ENCODE results near the gene PLXNA2.

The PLXNA2 gene

DNA sequence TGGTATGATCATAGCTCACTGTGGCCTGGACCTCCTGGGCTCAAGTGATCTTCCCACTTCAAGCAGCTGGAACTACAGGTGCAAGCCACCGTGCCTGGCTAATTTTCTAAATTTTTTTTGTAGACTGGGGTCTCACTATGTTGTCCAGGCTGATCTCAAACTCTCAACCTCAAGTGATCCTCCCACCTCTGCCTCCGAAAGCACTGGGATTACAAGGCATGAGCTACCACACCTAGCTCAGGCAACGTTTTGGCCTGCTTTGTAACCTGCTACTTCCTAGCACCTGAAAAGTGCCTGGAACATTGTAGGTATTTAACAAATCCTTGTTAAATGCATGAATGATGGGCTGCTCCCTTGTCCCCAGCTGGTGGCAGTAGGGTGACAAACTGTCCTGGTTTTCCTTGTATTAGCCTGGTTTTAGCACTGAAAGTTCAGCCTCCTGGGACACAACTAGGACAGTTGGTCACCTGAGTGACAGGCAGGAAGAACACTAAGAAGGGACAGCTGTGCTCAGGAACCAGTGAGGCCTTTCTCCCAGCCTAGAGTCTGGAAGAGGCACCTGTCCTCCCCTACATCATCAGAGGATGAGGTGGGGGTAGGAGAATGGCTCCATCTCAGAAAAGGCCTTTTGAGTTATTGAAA, 244.8 kb downstream of the PLXNA2 start:
- no peak for TF ChIP-seq ZNF274 (IDR thresholded peaks at IDR 0.05; ENCODE audit: low read depth, low read length)
- H3K4me3 ChIP-seq (ENCODE audit: low read length): no peak overlapping the region

DNA sequence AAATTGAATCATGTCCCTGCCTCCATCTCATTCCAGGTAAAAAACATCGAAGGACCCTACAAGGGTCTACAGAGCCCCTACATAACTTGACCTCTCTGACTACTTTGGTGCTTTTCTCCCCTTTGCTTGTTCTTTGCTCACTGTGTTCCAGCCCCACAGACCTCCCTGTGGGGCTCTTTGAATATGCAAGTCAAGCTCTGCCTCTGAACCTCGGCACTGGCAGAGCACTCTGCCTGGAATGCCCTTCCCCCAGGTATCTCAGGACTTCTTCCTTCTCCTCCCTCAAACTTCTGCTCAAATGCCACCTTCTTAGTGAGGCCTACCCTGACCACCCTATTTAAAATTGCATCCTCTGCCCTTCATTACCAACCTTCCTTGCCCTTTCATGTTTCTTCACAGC, 245.5 kb downstream of the PLXNA2 start:
- H3K4me3 ChIP-seq (ENCODE audit: low read length): no peak overlapping the region
- TF ChIP-seq ZNF274 (IDR thresholded peaks at IDR 0.05; ENCODE audit: low read depth, low read length): no peak

DNA sequence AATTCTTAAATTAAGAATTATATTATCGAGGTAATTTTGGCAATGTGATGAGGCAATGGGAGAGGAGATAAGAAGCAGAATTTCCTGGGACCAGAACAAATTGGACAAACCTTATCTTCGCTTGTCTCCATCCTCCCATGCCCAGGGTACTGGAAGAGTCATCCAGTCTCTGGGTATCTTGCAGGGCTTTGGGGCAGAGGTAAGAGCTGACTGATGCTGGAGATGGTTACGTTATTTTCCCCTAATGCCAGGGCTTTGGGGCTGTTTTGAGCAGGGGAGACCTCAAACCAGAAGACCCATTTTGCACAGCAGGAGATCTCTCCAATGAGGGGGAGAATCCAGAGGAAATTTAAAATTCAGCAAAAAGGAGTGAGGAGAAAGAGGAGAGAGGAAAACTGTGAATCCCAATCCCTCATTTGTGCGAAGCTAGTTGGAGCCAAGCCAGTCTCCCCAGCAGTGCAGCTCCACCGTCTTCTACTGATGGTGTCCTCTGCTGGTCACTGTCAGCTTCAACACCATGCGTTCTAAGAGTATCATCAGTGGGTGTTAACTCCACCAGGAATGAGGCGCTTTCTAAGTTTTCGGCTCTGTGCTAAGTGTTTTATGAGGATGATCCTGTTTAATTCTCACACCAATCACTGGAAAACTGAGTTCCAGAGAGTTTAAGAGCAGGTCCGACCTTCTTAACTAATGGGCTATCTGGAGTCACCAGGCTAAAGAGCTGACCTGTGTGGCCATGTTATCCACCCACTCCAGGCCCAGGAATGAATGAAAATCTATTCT, 246.5 kb downstream of the PLXNA2 start:
- TF ChIP-seq ZNF274 (IDR thresholded peaks at IDR 0.05; ENCODE audit: low read depth, low read length): no peak
- H3K4me3 ChIP-seq (ENCODE audit: low read length): no peak overlapping the region

DNA sequence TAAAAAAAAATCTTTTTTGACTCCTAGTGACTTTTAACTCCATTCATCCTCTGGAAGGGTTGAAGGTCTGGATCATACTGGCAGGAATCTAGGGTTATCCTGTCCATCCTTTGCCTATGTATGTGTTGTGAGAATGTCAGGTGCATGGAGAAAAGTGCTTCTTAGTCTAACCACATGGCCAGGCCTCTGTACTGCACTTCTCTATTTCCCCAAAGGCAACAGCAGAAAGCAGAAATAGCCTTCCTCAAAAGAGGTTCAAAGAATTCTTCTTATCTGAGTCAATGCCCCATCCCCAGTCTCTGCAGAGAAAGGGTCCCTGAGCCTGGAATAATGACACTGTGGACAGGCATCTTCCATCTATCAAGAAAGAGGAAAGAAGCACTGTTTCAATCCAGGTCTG, 247.5 kb downstream of the PLXNA2 start:
- TF ChIP-seq ZNF274 (IDR thresholded peaks at IDR 0.05; ENCODE audit: low read depth, low read length): no peak
- H3K4me3 ChIP-seq (ENCODE audit: low read length): no peak overlapping the region

DNA sequence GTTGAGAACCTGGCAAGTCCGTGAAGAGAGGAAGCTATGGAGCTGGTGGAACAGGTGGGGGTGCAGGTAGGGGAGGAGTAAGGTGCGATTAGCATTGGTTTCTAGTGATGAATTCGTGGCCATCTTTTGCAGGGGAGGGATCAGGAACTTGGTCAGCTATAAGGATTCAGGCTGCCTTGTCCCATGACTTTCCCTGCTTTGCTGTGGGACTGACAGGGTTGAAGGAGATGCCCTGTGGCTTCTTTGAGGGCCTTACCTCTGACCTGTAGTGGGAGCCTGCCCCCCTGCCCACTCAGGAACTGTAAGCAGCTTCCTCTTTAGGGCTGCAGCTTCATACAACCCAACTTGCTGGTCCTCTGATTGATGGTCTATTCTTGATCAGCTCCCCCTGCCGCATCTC, 248.6 kb downstream of the PLXNA2 start:
- H3K4me3 ChIP-seq (ENCODE audit: low read length): no peak overlapping the region
- TF ChIP-seq ZNF274 (IDR thresholded peaks at IDR 0.05; ENCODE audit: low read depth, low read length): no peak

DNA sequence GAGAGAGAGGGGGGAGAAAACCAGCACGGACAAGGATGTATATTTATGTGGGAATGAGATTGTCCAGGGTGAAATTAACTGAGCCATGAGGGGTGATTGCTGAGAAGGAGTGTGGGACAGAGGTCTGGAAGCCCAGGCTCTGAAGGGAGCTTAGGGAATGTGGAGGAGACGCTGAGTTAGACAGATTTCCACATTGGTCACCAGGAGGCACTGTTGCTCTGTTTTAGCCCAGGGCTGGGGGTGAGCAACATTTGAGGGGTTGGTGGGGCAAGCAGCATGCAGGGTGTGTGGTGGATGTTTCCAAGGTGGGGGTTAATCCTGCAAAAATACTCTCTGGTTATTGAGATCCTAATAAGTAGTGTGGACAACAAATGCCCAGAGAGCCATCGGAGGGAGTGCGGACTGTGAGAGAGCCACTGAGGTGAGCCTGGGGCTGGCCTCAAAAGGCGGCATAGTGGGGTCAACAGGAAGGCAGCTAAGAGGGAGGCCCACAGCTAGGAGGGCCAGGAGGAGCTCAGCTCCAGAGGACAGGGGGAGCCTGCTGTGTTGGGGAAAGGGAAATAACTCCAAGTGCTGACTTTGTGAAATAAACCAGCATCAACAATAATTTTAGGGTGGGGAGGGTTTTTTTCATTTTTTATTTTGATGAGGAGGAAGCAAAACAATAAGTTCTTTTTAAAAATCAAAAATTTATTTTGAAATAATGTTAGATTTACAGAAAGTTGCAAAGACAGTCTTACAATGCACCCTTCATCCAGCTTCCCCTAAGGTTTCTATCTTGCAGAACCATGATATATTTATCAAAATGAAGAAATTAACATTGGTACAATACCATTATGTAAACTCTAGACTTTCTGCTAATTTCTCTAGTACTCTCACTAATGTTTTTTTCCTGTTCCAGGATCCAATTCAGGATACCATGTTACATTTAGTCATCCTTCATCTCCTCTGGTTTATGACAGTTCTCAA, 250.4 kb downstream of the PLXNA2 start:
- no peak for TF ChIP-seq ZNF274 (IDR thresholded peaks at IDR 0.05; ENCODE audit: low read depth, low read length)
- no peak overlapping the region for H3K4me3 ChIP-seq (ENCODE audit: low read length)

DNA sequence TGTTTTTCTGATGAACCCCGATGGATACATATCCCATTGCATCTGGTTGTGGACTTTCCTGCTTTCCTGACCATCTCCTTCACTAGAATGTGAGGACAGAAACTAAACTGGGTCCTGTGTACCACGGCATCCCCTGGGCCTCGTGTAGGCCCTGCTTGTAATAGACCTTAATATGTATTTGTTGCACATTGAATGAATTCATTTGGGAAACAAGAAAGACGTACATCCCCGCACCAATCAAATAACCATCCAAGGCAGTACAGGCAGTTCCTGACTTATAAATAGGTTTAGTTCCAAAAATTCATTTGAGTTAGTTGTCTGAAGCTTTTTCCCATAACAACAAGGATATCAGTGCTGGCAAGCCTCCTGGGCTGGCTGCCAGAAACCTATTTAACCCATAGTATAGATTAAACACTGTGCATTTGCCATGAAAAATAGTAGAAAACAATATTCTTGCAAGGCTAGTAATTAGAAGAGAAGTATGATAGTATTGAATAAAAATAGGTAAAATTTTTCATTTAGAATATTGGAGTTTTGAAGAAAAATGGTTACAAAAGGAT, 251.4 kb downstream of the PLXNA2 start:
- TF ChIP-seq ZNF274 (IDR thresholded peaks at IDR 0.05; ENCODE audit: low read depth, low read length): no peak
- H3K4me3 ChIP-seq (ENCODE audit: low read length): no peak overlapping the region

DNA sequence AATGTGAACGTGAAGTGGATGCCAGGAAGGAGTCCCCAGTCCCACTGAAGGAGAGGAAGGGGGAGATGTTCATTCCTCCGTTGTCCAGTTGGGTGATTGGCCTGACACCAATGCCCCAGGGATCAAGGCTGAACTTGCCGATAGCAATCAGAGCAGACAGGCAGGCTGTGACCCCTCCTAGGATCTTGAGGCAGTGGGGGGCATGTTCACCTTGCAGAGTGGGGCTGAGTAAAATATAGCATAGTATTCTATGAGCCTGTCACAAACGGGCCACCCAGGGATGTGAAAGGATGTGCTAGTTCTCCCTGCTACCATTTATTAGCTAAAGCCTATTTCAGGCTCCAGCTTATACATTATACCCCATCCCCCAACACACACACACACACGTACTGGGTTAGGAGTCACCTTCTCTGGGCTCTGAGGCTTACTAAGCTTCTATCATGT, 252.6 kb downstream of the PLXNA2 start:
- TF ChIP-seq ZNF274 (IDR thresholded peaks at IDR 0.05; ENCODE audit: low read depth, low read length): no peak
- no peak overlapping the region for H3K4me3 ChIP-seq (ENCODE audit: low read length)

DNA sequence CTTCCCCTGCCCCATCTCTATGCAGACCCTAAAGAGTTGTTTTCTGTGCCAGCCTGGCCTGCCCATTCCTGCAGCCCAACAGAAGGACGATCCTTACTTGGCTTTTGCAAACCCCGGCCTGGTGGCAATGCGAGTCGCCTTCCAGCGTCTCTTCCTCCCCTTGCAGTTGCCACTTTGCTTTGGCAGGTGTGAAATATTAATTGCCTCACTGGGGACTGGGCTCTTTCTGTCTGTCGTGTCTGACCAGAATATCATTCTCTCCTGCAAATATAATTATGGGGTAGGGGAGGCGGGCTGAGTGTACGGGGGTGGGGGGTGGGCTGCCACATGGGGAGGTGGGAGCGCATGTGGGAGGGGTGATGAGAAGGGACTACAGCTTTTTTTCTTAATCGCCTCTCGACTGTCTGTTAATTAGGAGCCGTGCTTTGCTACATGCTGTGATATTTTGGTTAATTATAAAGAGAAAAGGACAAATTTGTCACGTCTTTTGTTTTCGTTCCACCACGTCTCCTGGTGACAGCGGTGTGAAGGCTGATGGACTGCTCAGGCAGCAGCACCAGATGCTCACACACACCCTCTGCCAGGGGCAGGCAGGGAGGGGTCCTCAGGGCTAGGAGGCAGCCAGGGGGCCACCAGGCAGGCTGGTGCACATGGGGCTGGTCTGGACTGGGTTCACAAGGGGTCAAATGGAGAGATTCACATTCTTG, 253.2 kb downstream of the PLXNA2 start:
- TF ChIP-seq ZNF274 (IDR thresholded peaks at IDR 0.05; ENCODE audit: low read depth, low read length): no peak
- no peak overlapping the region for H3K4me3 ChIP-seq (ENCODE audit: low read length)

DNA sequence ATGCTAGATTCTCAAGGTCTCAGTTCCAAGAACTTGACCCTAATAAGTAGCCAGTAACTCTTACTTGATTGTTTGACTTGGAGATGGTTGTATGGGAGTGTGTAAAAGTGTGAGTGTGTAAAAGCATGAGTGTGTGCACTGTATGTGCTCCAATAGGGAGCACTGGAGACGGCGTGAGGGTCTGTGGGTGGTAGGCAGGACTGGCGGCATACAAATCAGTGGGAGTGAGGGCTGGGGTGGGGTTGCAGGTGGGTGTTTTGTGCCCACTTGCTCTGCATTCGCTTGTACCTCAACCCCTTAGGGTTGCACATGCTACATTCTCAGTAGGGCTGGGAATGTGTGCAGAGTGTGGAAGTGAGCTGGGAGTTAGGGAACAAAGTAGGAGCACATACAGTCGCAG, 253.7 kb downstream of the PLXNA2 start:
- TF ChIP-seq ZNF274 (IDR thresholded peaks at IDR 0.05; ENCODE audit: low read depth, low read length): no peak

DNA sequence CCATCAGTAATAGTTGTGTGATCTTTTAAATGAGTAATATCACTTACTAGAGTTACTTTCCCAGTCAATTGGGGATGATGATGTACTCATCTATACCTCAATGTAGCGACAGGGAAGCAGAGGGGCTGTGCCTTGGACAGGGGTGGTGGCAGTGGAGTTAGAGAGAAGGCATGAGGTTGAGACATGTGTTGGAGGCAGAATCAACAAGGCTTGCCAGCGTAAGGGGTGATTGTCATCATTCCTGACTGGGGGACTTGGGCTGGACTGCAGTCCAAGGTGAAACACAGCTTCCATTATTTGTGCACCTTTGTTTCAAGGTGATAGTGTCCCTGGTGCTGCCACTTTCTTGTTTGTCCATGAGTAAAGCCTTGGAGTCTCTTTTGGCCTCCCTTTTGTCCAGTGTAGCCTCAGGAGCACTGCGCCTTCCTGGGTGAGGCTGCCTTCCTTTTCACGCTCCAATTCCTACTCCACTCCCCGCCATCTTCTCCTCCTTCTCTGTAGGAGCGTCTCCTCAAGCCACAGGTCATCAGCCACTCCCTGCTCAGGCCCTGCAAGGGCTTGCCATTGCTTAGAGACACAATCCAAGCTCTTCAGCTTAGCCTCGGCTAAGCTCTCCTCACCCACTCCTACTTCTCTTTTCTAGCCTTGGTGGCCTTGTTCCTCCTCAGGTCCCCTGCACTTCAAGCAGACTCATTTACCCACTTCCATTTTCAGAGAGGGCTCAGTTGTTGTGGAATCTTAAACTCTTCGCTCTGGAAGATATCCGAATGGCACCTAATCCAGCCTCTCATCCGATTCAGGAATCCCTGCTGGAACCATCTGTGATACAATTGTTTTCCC, 255.6 kb downstream of the PLXNA2 start:
- no peak for TF ChIP-seq ZNF274 (IDR thresholded peaks at IDR 0.05; ENCODE audit: low read depth, low read length)
- no peak overlapping the region for H3K4me3 ChIP-seq (ENCODE audit: low read length)

More for the DNA sequence above, 253.7 kb downstream of the PLXNA2 start:
- no peak overlapping the region for H3K4me3 ChIP-seq (ENCODE audit: low read length)

DNA sequence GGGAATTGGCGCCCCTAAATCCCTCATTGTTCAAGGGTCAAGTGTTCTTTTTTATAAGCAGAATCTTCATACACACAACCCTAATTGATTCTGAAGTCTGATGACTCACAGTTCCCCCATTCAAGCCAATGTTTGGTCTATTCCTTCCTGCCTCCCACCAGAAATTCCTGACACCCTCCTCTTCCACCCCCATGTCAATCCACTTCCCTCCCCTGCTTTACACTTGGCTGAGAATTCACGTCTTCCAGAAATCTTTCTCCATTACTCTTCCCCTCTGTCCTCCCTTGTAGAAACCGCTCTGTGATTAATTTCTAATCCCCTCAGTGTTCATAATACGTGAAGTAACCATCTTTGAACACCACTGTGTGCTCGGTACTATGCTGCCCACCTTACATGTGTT, 257.0 kb downstream of the PLXNA2 start:
- no peak overlapping the region for H3K4me3 ChIP-seq (ENCODE audit: low read length)
- no peak for TF ChIP-seq ZNF274 (IDR thresholded peaks at IDR 0.05; ENCODE audit: low read depth, low read length)

DNA sequence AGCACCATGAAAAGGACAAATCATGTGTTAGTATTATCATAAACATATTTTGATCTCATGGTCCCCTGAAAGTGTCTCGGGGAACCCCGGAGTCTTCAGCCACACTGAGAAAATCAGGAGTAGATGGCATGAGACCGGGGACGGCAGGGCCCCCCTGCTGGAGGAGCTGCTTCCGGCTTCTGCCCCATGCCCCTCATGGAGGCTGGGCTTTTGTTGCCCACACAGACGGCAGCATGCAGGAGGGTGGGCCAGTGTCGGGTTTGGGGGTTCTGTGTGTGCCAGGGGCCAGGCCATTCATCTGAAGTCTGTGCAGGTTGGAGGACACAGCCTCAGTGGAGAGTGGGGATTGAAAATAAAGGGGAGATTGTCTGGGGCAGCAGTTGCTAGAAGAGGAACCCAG, 258.2 kb downstream of the PLXNA2 start:
- TF ChIP-seq ZNF274 (IDR thresholded peaks at IDR 0.05; ENCODE audit: low read depth, low read length): no peak
- H3K4me3 ChIP-seq (ENCODE audit: low read length): no peak overlapping the region

Data from GM08714 (cell line).